Heart left ventricle (tissue), 16 donors: ENCODE data around the gene PANX3. TPM values are rescaled to one million over a fixed set of nuclear protein-coding genes. Genes with fewer than 3 reads are reported as not detected.

ENCODE experiments used
- ATAC-seq, 4 donors: fragments of 200-7000 bp; cut with Tn5 transposase; one replicate each; pipeline ENCODE4 v1.9.1; 2020 to 2022; ENCODE audit warnings: moderate library complexity in 4 of 4, mild to moderate bottlenecking in 3 of 4, moderate number of reproducible peaks in 1 of 4
- DNase-seq, 5 donors: peaks; one replicate each; pipeline ENCODE4 v3.0.0-alpha.2; 2020
- H3K27ac ChIP-seq, 12 donors: fragments of 200-600 bp; sonication (generic) in 4 of 12; one replicate each; pipeline versions ENCODE4 v1.5.0 to v1.8.0; 2016 to 2022; ENCODE audit warnings: mild to moderate bottlenecking in 2 of 12
- H3K27me3 ChIP-seq, 9 donors: fragments of 200-600 bp; sonication (generic) in 2 of 9; one replicate each; pipeline versions ENCODE4 v1.5.1 to v1.8.0; 2016 to 2022; ENCODE audit warnings: mild to moderate bottlenecking in 3 of 9
- H3K36me3 ChIP-seq, 9 donors: fragments of 200-600 bp; sonication (generic) in 2 of 9; one replicate each; pipeline versions ENCODE4 v1.5.0 to v1.8.0; 2018 to 2022; ENCODE audit warnings: mild to moderate bottlenecking in 2 of 9
- H3K4me1 ChIP-seq, 12 donors: fragments of 200-600 bp; sonication (generic) in 4 of 12; one replicate each; pipeline versions ENCODE4 v1.5.0 to v1.8.0; 2016 to 2022; ENCODE audit warnings: mild to moderate bottlenecking in 3 of 12
- H3K4me3 ChIP-seq, 12 donors: fragments of 200-600 bp; sonication (generic) in 4 of 12; one replicate each; pipeline versions ENCODE4 v1.5.0 to v1.8.0; 2017 to 2022; ENCODE audit warnings: mild to moderate bottlenecking in 9 of 12, moderate library complexity in 4 of 12
- H3K9me3 ChIP-seq, 12 donors: fragments of 200-600 bp; sonication (generic) in 4 of 12; one replicate each; pipeline versions ENCODE4 v1.5.0 to v1.8.0; 2016 to 2022; ENCODE audit warnings: mild to moderate bottlenecking in 1 of 12
- POLR2A ChIP-seq, 2 donors: fragments of 450-650 bp; IDR thresholded peaks; one replicate each; pipeline ENCODE4 v1.6.1; 2017; ENCODE audit warnings: antibody characterized with exemption in 2 of 2, mild to moderate bottlenecking in 2 of 2, moderate library complexity in 2 of 2
- WGBS, 4 donors: extraction: QIAGEN DNeasy Blood & Tissue Kit in 2 of 4; methylation state at CpG; one replicate each; pipeline versions ENCODE4 v1.1.5 to v1.1.7; 2013 to 2018; 5-methylcytosine and 5-hydroxymethylcytosine counted together
- intact Hi-C, 10 donors: fragments of 100-400 bp; cut with DNase I; formaldehyde crosslinking; loops; one replicate each; pipeline versions ENCODE4 v1.11.1 to v1.14.2; 2022
- polyA plus RNA-seq, 2 donors: library from polyadenylated mRNA; stranded (reverse); fragments of 200-250 nt; gene quantifications; one replicate each; pipeline ENCODE4 v1.2.3, GENCODE V29; 2013
- total RNA-seq, 9 donors: library from RNA; depleted of rRNA in 2 of 9; stranded (reverse); fragments of >200 nt in 2 of 9; fragmentation: NEBNext Ultra II Directional in 3 of 9; extraction: Animal tissue kit (Norgen Biotek cat#: 25700) in 3 of 9; gene quantifications; one replicate each; pipeline versions ENCODE4 v1.1.0 to v1.2.4, GENCODE V29; 2016 to 2023
- TF ChIP-seq, protein P1 (sequence below), 12 donors: fragments of 200-600 bp; sonication (generic) in 4 of 12; IDR thresholded peaks; one replicate each; pipeline versions ENCODE4 v1.5.0 to v1.8.0; 2018 to 2022; ENCODE audit warnings: antibody characterized with exemption in 12 of 12, mild to moderate bottlenecking in 5 of 12
- donor health status: ischemic (EF 13 %, LVEDD 7.1; RV severe dilation, severe dysfunction).
- donor health status: healthy with polysubstance abuse.
- donor health status: DM: no; HTN: yes; CAD: no.
- donor health status: DM: no; HTN: no; CAD: no.
- donor health status: ischemic (EF 25% LVEDD 6.9; RV normal size, moderate dysfunction).
- donor health status: ischemic (EF 25% LVEDD 5.7; RV mildly dilated, moderate dysfunction).
- donor health status: healthy.
- donor health status: DM: yes; HTN: yes; CAD: no.
- donor health status: ischemic (EF 35%, LVEDD 5.7; RV mildly dilated, moderate dysfunction).
- donor health status: nonischemic (EF 11% LVEDD 7.7; RV severe dilation, severe dysfunction).
- donor health status: DM: yes; HTN: yes; CAD: no.
- donor health status: PGD.
- donor health status: ischemic (EF 29% LVEDD 5.4; RV normal size, mild dysfunction).
- donor health status: nonischemic (EF 23%, LVEDD 6.1; RV moderate dilation, normal function).

PANX3 gene
- total and polyA plus RNA-seq, 11 donors, result not detected

DNA sequence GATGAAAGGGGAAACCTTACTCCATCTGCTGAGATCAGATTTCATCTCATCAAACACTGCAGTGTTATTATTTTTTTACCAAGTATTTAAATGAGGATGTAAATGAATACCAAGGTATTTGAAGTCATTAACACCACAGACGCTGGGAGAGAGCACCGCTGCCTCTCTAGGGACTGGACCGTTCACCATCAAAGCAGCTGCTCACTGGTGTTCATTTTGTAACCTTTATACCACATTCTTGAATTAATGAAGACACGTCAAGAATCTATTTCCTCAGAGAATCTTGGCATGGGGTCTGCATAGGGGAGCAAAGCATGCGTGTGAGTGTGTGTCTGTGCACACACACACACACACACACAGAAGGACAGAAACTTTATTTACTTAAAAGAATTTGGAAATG, 46.7 kb downstream of the PANX3 start:
- H3K27ac ChIP-seq, result no peak overlapping the region
- H3K27me3 ChIP-seq, result no peaks in the 10 kb centered on the region
- peaks cover 0 to 40% (median 22%) of the 10 kb centered on the region in 9 donors for H3K36me3 ChIP-seq
- H3K9me3 ChIP-seq, result no peaks in the 10 kb centered on the region
- H3K4me3 ChIP-seq, result no peak overlapping the region
- intact Hi-C loops, result loop anchor here in 1 of 10 donors (5.0 kb wide), 1 partner anchor 119 kb away; no protein-coding TSS in a partner anchor
- TF ChIP-seq, protein P1, sequence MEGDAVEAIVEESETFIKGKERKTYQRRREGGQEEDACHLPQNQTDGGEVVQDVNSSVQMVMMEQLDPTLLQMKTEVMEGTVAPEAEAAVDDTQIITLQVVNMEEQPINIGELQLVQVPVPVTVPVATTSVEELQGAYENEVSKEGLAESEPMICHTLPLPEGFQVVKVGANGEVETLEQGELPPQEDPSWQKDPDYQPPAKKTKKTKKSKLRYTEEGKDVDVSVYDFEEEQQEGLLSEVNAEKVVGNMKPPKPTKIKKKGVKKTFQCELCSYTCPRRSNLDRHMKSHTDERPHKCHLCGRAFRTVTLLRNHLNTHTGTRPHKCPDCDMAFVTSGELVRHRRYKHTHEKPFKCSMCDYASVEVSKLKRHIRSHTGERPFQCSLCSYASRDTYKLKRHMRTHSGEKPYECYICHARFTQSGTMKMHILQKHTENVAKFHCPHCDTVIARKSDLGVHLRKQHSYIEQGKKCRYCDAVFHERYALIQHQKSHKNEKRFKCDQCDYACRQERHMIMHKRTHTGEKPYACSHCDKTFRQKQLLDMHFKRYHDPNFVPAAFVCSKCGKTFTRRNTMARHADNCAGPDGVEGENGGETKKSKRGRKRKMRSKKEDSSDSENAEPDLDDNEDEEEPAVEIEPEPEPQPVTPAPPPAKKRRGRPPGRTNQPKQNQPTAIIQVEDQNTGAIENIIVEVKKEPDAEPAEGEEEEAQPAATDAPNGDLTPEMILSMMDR (IDR thresholded peaks at IDR 0.05), result no peak
- no peak for TF ChIP-seq POLR2A (IDR thresholded peaks at IDR 0.05)
- H3K4me1 ChIP-seq, result no peaks in the 10 kb centered on the region
- 83 to 92% (median 90%) methylated on average over 5 of the region's 5 CpGs for WGBS, 4 donors
- DNase-seq, result no peak
- ATAC-seq, result no peak

DNA sequence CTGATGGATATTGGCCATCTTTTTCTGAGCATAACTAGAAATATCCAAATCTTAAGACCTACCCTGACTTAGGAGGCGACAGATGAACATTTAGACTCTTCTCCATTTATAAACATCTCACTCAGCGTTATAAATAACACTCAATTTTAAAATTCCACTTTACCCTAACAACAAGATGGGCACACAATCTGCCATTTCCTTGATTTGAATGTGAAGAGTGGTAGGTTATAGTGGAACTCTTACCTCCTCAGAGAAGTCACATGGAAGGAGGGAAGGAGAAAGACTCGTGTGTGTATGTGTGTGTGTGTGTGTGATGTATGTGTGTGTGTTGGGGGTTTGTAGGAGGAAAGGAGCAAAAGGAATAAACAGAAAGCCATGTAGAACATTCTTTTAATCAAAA, 47.3 kb downstream of the PANX3 start:
- H3K27me3 ChIP-seq, result no peaks in the 10 kb centered on the region
- H3K4me1 ChIP-seq, result no peaks in the 10 kb centered on the region
- H3K4me3 ChIP-seq, result no peak overlapping the region
- no peak for DNase-seq
- TF ChIP-seq POLR2A (IDR thresholded peaks at IDR 0.05), result no peak
- TF ChIP-seq, protein P1 (IDR thresholded peaks at IDR 0.05), result no peak
- WGBS, 4 donors, result 84 to 91% (median 88%) methylated on average over 3 of the region's 3 CpGs
- no peaks in the 10 kb centered on the region for H3K9me3 ChIP-seq
- intact Hi-C loops, result loop anchor here in 1 of 10 donors (5.0 kb wide), 1 partner anchor 119 kb away; no protein-coding TSS in a partner anchor
- no peak overlapping the region for H3K27ac ChIP-seq
- ATAC-seq, result no peak
- peaks cover 0 to 40% (median 19%) of the 10 kb centered on the region in 9 donors for H3K36me3 ChIP-seq

DNA sequence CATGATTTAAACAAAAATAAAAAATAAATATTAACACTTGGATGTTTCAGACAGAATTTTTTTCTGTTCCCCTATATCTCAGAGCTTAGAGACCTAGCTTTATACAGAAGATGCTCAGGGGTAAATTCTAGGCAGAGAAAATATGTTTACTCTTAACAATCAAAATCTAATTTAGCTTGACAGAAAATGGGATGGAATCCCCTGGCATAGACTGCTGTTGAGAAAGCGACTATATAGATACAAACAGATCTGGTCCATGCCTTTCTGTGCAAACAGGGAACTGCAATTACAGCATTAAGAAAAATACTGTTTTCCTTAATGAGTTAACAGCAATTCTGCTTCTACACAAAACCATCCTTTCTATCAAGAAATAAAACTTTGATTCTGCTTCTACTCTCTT, 47.8 kb downstream of the PANX3 start:
- H3K36me3 ChIP-seq, result peaks cover 0 to 43% (median 17%) of the 10 kb centered on the region in 9 donors
- intact Hi-C loops, result loop anchor here in 1 of 10 donors (5.0 kb wide), 1 partner anchor 118 kb away; no protein-coding TSS in a partner anchor
- no peak for DNase-seq
- H3K9me3 ChIP-seq, result no peaks in the 10 kb centered on the region
- no peak overlapping the region for H3K27ac ChIP-seq
- ATAC-seq, result no peak
- no peak overlapping the region for H3K4me3 ChIP-seq
- no peaks in the 10 kb centered on the region for H3K4me1 ChIP-seq
- WGBS, 4 donors, result 89 to 97% (median 95%) methylated on average over 1 of the region's 1 CpG
- H3K27me3 ChIP-seq, result no peaks in the 10 kb centered on the region
- no peak for TF ChIP-seq POLR2A (IDR thresholded peaks at IDR 0.05)
- TF ChIP-seq, protein P1 (IDR thresholded peaks at IDR 0.05), result no peak

DNA sequence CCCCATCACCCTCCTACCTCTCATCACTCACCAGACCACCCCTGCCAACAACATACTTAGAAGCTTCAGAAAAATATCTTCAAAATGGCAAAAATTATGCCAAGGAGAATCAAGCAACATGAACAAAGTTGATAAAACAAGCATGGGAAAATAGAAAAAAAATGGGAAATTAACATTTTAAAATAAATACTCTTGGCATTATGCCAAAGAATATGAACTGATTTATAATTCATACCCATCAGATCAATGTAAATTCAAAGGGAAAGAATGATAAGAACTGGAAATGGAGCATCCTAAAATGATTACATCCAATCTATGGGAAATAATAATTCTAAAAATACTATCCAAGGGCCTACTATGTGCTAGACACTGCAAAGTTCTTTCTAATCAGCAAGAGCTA, 50.3 kb downstream of the PANX3 start:
- no peaks in the 10 kb centered on the region for H3K9me3 ChIP-seq
- ATAC-seq (no peak), DNase-seq (no peak)
- H3K36me3 ChIP-seq, result peaks cover 0 to 68% (median 26%) of the 10 kb centered on the region in 9 donors
- H3K27ac ChIP-seq, result no peak overlapping the region
- no peaks in the 10 kb centered on the region for H3K4me1 ChIP-seq
- H3K4me3 ChIP-seq, result no peak overlapping the region
- intact Hi-C loops, result loop anchor here in 2 of 10 donors (10.0 kb wide), 2 partner anchors 133 to 203 kb away; partner anchors contain the start of gene ROBO3 (in 1 of the 2)
- no peak for TF ChIP-seq POLR2A (IDR thresholded peaks at IDR 0.05)
- TF ChIP-seq, protein P1 (IDR thresholded peaks at IDR 0.05), result no peak
- no peaks in the 10 kb centered on the region for H3K27me3 ChIP-seq
